ENCODE results near the gene KLK4.
"Not testable (repeated sequence)": the region's sequence is repeated elsewhere in the genome, so short reads cannot be mapped to it uniquely, and the experiment has no call there.

DNA sequence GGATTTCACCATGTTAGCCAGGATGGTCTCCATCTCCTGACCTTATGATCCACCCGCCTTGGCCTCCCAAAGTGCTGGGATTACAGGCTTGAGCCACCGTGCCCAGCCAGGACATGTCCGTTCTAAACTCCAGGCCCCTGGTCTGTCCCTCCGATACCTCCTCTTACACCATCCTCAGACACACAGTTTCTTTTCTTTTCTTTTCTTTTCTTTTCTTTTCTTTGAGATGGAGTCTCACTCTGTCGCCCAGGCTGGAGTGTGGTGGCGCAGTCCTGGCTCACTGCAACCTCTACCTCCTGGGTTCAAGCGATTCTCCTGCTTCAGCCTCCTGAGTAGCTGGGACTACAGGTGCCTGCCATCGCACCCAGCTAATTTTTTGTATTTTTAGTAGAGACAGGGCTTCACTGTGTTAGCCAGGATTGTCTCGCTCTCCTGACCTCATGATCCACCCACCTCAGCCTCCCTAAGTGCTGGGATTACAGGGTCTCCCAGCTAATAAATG lies 15.1 kb downstream of the KLK4 start:
- TF ChIP-seq NFRKB (IDR thresholded peaks at IDR 0.05); ELF4 (IDR thresholded peaks at IDR 0.05); SP1 (IDR thresholded peaks at IDR 0.05); BHLHE40 (IDR thresholded peaks at IDR 0.05; ENCODE audit: borderline replicate concordance); SUZ12 (IDR thresholded peaks at IDR 0.05); FOXM1 (IDR thresholded peaks at IDR 0.05; ENCODE audit: borderline replicate concordance): not testable (repeated sequence)

Data from HEK293T (cell line).